ENCODE results near the gene PPP1R2B.

- no peak for TF ChIP-seq POLR2A (IDR thresholded peaks at IDR 0.05)
- TF ChIP-seq, protein P1, sequence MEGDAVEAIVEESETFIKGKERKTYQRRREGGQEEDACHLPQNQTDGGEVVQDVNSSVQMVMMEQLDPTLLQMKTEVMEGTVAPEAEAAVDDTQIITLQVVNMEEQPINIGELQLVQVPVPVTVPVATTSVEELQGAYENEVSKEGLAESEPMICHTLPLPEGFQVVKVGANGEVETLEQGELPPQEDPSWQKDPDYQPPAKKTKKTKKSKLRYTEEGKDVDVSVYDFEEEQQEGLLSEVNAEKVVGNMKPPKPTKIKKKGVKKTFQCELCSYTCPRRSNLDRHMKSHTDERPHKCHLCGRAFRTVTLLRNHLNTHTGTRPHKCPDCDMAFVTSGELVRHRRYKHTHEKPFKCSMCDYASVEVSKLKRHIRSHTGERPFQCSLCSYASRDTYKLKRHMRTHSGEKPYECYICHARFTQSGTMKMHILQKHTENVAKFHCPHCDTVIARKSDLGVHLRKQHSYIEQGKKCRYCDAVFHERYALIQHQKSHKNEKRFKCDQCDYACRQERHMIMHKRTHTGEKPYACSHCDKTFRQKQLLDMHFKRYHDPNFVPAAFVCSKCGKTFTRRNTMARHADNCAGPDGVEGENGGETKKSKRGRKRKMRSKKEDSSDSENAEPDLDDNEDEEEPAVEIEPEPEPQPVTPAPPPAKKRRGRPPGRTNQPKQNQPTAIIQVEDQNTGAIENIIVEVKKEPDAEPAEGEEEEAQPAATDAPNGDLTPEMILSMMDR (IDR thresholded peaks at IDR 0.05), result no peak
Measured at GRCh38 chr5:156824241-156824640, 25.9 kb upstream of the PPP1R2B start.
